Measurements from ENCODE around the gene NDUFB10.

NDUFB10 gene

GRCh38 chr16:1980030-1980769 is 20.9 kb downstream of the NDUFB10 start:
- no peak for TF ChIP-seq CTCF (IDR thresholded peaks at IDR 0.05; ENCODE audit: insufficient read depth, low read depth, low read length, missing control alignments)
- DNase-seq (ENCODE audit: low read depth) = peak; percentile 26
- H3K4me3 ChIP-seq (ENCODE audit: low read length) = peak overlapping the region; percentile 46

GRCh38 chr16:1980770-1981087 is 21.4 kb downstream of the NDUFB10 start:
- H3K4me3 ChIP-seq (ENCODE audit: low read length) = no peak overlapping the region
- no peak for TF ChIP-seq CTCF (IDR thresholded peaks at IDR 0.05; ENCODE audit: insufficient read depth, low read depth, low read length, missing control alignments)
- no peak for DNase-seq (ENCODE audit: low read depth)

- peak within 1 kb of the TSS; percentile 46 for H3K4me3 ChIP-seq (ENCODE audit: low read length)
- TF ChIP-seq CTCF (IDR thresholded peaks at IDR 0.05; ENCODE audit: insufficient read depth, low read depth, low read length, missing control alignments) = no peak
- no peak for DNase-seq (ENCODE audit: low read depth)
Measured at GRCh38 chr16:1981398-1981836, 22.1 kb downstream of the NDUFB10 start, which contains the start of gene NOXO1. NOXO1 (minus strand) TSS chr16:1981469; CDS start chr16:1981179, 290 bp downstream.

- H3K4me3 ChIP-seq (ENCODE audit: low read length) = no peak overlapping the region
- no peak for TF ChIP-seq CTCF (IDR thresholded peaks at IDR 0.05; ENCODE audit: insufficient read depth, low read depth, low read length, missing control alignments)
Measured at GRCh38 chr16:1982013-1982433, 22.7 kb downstream of the NDUFB10 start.

GRCh38 chr16:1982991-1983543 is 23.7 kb downstream of the NDUFB10 start:
- DNase-seq (ENCODE audit: low read depth) = no peak
- H3K4me3 ChIP-seq (ENCODE audit: low read length) = no peak overlapping the region
- no peak for TF ChIP-seq CTCF (IDR thresholded peaks at IDR 0.05; ENCODE audit: insufficient read depth, low read depth, low read length, missing control alignments)

More at GRCh38 chr16:1982013-1982433, 22.7 kb downstream of the NDUFB10 start:
- DNase-seq (ENCODE audit: low read depth) = peak; percentile 28

GRCh38 chr16:1983544-1984346 is 24.4 kb downstream of the NDUFB10 start, which contains the start of gene GFER:
GFER (plus strand) TSS chr16:1984193; CDS start chr16:1984219, 26 bp downstream.
- peak; percentile 80 for DNase-seq (ENCODE audit: low read depth)
- no peak for TF ChIP-seq CTCF (IDR thresholded peaks at IDR 0.05; ENCODE audit: insufficient read depth, low read depth, low read length, missing control alignments)
- peak within 1 kb of the TSS; percentile 61 for H3K4me3 ChIP-seq (ENCODE audit: low read length)
